22Rv1 (cell line): ENCODE measurements around the gene NPAS4.

Source experiments
- H3K27ac ChIP-seq: fragments of 450-650 bp; 2 replicates; pipeline ENCODE4 v1.5.1; 2017
- CTCF ChIP-seq: fragments of 450-650 bp; IDR thresholded peaks from 2 replicates; pipeline ENCODE4 v1.5.1; 2017; ENCODE audit warnings: mild to moderate bottlenecking
- ZFX ChIP-seq: fragments of 450-650 bp; IDR thresholded peaks from 2 replicates; pipeline ENCODE4 v1.6.1; 2017; ENCODE audit warnings: antibody characterized with exemption, borderline replicate concordance

Gene NPAS4

GRCh38 chr11:66464916-66465315 is 44.1 kb downstream of the NPAS4 start:
- H3K27ac ChIP-seq, result no peak overlapping the region
- TF ChIP-seq ZFX (no peak), CTCF (no peak)

- H3K27ac ChIP-seq, result no peak overlapping the region
- no peak for TF ChIP-seq CTCF
- no peak for TF ChIP-seq ZFX
Observed at GRCh38 chr11:66465373-66466224, 44.8 kb downstream of the NPAS4 start.

GRCh38 chr11:66466225-66467033 is 45.6 kb downstream of the NPAS4 start, which contains the start of gene PELI3:
Gene PELI3 (plus strand): TSS chr11:66466905. CDS start chr11:66468129, 1,224 bp downstream.
- peak within 1 kb of the TSS; percentile 65 for H3K27ac ChIP-seq
- TF ChIP-seq CTCF, result no peak

GRCh38 chr11:66467034-66467659 is 46.3 kb downstream of the NPAS4 start:
- H3K27ac ChIP-seq, result peak overlapping the region; percentile 65
- TF ChIP-seq CTCF (peak; percentile 49), ZFX (no peak)

GRCh38 chr11:66467756-66468155 is 46.9 kb downstream of the NPAS4 start:
- TF ChIP-seq ZFX, result no peak
- no peak for TF ChIP-seq CTCF
- peak overlapping the region; percentile 65 for H3K27ac ChIP-seq

GRCh38 chr11:66468691-66469090 is 47.9 kb downstream of the NPAS4 start:
- H3K27ac ChIP-seq, result peak overlapping the region; percentile 26
- TF ChIP-seq ZFX (no peak), CTCF (no peak)
